TTC549 (cell line): ENCODE data around the gene P4HTM.
A peak's percentile ranks its signal among the peaks of the same experiment; 100 is the strongest.

Experiments
- FAIRE-seq: peaks from 2 replicates; lab custom pipeline; 2012; peaks lifted over from hg19 to GRCh38; lab: Jason Lieb, UNC

Gene P4HTM

GRCh38 chr3:49009396-49009795 lies 19.4 kb downstream of the P4HTM start:
- FAIRE-seq: no peak

GRCh38 chr3:49012441-49013017 lies 22.5 kb downstream of the P4HTM start:
- FAIRE-seq: no peak

GRCh38 chr3:49013113-49013737 lies 23.2 kb downstream of the P4HTM start:
- FAIRE-seq: no peak

- FAIRE-seq: no peak
These were observed 24.0 kb downstream of the P4HTM start for GRCh38 chr3:49013738-49014660.

- no peak for FAIRE-seq
These were observed 25.0 kb downstream of the P4HTM start for GRCh38 chr3:49015072-49015471.

- no peak for FAIRE-seq
These were observed 25.7 kb downstream of the P4HTM start for GRCh38 chr3:49015765-49016164.

DNA sequence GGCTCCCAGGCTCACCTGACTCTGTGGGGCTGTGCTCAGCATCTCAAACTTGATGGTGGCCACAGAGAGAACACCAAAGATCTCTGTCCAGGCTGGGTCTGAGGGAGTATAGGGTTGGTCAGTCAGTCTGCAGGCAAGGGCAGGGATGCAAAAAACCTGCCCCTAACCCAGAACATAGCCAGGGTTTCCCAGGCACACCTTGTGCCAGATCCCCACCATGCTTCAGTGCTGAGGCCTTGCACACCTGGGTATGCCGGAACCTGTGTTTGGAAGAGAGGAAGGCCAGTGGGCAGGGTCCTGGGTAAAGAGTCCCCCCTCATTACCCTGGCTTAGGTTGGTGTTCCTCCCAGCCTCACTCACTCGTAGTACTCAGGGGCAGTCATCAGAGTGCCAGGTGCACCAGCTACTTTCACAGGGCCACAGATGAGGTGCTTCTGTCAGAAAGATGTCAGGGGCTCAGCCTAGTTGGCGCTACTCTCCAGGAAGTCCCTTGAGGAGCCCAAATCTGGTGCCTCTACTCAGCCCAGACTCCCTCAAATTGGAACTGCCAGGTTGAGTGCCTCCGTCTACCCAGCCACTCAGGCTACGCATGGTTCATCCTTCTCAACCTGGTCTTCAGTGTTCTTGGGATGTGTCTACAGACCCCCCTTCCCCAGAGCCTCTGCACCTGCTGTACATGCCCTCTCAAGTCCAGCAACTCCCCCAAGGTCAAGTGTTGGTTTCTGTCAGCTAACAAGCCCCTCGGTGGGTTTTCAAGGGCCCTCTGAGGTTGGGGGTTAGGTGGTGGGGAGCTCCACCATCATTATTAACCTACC lies 26.6 kb downstream of the P4HTM start:
- no peak for FAIRE-seq

GRCh38 chr3:49017229-49017970 lies 27.4 kb downstream of the P4HTM start:
- FAIRE-seq: no peak

DNA sequence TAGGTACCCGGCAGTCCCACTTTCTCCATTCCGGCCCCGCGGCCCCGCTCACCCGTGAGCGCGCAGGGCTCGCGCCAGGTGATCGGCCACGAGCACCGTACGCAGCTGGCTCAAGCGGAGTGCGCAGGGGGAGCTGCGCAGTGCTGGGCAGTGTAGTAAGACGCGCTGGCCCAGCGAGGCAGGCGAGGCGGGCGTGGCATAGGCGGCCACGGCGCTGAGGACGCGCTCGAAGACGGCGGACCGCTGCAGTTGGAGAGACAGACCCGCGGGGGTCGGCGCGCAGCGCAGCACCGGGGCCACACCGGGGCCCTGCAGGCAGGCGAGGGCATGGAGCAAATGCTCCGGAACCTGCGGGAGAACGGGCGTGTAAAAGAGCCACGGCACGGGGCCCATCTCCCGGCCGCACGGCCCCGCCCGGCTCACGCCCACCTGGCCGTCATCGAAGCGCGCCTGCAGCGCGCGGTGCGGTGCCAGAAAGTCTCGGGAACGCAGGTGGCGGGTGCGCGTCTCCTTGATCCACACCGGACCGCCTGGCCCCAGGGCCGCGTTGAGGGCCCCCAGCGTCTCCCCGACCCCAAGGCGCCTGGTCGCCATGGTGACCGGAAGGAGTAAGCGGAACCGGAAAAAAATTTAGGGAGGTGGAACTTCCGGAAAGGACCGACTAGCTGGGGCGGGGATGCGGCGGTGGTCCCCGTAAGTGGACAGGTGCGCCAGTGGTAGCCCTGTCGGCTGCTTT lies 28.1 kb downstream of the P4HTM start, which contains the start of gene DALRD3:
TSS of gene DALRD3 (minus strand) at position 610 of the 736 bp plus-strand sequence. CDS start at position 594, 16 bp downstream.
- FAIRE-seq: no peak

- no peak for FAIRE-seq
These were observed 28.6 kb downstream of the P4HTM start for GRCh38 chr3:49018707-49019006.

DNA sequence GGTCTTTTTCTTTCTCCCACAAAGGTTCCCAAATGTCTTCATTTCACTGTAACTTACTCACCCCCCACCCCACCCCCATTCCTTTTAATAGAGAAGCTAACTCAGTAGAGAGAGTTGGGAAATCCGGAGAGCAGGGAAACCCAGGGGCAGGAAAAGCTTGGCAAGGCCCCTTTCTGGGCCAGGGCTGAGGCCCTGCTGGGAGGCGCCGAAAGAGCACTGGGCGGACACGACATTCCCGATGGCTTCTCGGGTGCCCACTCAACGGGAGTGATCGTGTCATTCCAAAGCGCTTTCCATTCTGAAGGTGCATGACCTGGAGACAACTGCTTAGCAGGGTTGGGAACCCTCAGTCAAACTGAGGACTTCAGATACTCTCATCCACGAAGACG lies 29.9 kb downstream of the P4HTM start:
- no peak for FAIRE-seq

DNA sequence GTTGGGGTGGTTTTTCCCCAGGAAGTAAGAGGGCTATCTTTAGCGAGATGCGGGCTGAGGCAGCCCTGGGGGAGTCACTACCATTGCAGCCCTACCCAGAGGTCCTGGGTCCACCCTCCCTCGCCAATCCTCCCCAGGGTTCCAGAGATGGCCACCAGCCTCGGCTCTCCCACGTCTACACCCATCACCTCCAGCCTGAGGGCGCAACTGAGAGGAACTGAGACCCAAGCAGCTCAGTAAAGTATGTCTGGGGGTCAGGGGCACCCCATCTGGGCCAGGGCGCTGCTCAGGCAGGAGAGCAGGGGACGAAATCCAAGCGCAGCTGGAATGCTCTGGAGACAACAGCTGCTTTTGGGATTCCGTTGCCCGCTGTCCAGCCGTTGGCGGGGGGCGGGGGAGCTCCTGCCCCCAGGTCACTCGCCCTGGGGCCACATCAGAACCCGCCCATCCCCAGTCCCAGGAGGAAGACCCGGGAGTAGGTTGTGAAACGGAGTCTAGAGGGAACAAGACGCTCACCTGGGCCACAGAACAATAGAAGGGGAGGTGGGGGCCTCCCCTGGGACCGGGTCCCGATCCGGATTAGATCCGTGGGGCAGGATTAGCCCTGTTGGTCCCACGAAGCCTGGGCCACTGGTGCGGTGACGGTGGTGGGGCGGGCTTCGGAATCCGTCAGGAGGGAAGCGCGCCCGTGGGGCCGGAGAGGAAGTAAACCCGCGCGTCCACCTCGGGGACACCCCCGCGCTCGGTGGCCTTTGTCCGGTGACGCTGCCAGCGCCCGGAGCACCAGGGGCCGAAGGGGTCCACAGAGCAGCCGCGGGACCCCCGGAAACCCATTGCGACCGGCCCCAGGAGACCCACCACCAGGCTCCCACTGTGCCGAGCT lies 30.5 kb downstream of the P4HTM start:
- no peak for FAIRE-seq

DNA sequence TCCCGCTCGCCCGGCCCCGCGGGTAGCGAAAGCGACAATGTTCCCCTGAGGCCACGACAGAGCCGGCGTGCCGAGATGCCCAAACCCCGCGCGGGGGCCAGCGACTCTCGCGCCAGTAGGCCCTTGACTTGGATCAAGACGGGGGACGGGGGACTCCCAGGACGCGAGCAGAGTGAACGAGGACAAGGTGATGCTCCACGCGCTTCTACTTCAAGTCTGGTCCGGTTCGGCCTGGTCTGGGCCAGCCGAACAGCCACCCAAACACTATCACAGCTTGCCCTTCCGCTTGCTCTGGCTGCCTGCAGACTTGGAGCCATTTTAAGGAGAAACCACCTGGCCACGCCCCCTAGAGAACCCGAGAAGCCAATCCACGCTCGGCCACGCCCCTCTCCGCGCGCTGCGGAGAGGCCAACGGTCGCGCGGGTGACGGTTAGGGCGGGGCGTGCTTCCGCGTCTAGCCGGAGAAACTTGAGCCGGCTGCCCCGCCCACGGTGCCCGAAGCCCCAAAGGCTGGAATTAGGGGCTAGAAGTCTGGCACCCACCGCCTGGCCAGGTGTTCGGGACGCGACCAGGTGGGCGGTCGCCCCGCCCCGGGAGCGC lies 31.3 kb downstream of the P4HTM start:
- peak; percentile 82 for FAIRE-seq

- FAIRE-seq: no peak
These were observed 32.0 kb downstream of the P4HTM start, which contains the start of gene NDUFAF3 for GRCh38 chr3:49021813-49022687. TSS of gene NDUFAF3 (plus strand) at chr3:49022121. CDS start at chr3:49022145, 24 bp downstream.

DNA sequence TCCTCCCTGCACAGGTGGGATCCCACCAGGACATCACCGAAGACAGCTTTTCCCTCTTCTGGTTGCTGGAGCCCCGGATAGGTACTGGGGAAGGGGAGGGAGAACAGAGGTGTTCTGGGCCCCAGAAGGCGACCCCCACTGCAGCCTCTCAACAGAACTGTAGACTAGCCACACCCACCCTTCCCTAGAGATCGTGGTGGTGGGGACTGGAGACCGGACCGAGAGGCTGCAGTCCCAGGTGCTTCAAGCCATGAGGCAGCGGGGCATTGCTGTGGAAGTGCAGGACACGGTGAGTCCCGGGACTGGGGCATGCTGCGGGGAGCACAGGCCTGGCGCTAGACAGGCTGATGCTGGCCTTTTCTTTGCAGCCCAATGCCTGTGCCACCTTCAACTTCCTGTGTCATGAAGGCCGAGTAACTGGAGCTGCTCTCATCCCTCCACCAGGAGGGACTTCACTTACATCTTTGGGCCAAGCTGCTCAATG lies 32.7 kb downstream of the P4HTM start:
- no peak for FAIRE-seq

GRCh38 chr3:49023775-49024174 lies 33.7 kb downstream of the P4HTM start:
- FAIRE-seq: no peak

GRCh38 chr3:49024449-49024848 lies 34.4 kb downstream of the P4HTM start:
- no peak for FAIRE-seq
